Measurements from ENCODE around the gene CAMK2A.

The CAMK2A gene

GRCh38 chr5:150289551-150290390 lies at the start of gene CAMK2A:
CAMK2A (minus strand) TSS chr5:150289773; CDS start chr5:150289625, 148 bp downstream.
- no peak for DNase-seq

GRCh38 chr5:150339165-150339564 lies 49.6 kb upstream of the CAMK2A start:
- no peak for DNase-seq

- no peak for DNase-seq
These were observed 49.0 kb upstream of the CAMK2A start for GRCh38 chr5:150338546-150338945.

DNA sequence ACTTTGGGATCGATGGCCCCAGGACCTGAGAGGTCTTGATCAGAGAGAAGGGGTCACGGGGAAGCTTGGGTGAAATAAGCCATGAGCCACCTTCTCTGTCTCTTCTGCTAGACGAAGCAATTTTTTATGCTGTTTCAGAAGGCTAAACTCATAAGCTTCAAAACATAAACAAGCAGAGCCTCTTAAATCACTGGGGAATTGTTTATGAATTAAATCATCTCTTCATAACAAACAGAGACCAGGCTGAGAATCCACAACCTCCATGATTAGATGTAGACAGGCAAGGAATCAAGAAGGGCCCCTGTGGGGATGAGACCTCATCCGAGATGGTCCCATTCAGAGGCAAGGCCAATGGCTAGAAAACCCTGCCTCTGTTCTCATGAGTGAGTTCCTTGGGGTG lies 46.2 kb upstream of the CAMK2A start:
- no peak for DNase-seq

GRCh38 chr5:150333400-150333799 lies 43.8 kb upstream of the CAMK2A start:
- no peak for DNase-seq

DNA sequence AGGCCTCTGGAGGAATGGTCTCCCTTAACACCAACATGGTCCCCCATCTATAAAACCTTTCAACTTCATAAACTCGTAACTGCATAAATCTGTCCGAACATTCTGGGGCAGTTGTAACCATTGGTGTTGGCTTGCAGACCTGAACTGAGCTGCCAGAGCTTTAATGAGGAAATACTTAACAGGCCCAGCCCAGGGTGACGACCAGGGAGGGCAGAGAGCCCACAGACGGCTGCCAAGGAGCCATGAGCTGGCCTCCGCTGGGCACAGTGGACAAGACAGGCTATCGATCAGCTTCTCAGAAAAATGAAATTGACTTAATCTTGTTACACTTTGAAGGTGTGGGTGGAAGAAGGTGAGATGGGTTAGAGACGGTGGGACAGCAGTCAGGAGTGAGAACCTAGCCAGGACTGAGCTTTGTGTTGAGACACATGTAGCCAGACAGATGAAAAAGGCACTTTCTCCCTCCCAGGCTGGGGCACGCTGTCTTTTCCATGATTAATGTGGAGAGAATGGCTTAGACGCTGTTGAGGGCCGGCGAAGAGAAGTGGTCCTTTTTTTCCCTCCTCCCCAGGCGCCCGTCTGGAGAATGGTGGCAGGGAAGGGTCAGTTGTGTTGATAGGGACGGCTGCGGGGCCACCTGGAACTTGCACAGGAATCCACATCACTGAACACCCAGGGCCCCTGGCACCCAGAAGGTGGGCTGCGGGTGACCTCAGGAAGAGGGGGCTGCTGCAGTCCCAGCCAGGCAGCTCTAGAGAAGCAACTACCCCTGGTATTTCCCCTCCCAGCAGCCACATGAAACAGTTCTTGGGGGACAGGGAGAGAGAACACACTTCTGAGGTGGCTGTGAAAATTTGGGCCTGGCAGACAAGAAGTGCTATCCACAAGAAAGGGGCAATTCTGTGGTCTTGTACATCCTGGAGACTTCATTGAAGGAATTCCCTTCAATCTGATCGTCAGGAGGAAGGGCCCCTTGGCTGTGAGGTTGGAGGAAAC lies 40.6 kb upstream of the CAMK2A start:
- no peak for DNase-seq

DNA sequence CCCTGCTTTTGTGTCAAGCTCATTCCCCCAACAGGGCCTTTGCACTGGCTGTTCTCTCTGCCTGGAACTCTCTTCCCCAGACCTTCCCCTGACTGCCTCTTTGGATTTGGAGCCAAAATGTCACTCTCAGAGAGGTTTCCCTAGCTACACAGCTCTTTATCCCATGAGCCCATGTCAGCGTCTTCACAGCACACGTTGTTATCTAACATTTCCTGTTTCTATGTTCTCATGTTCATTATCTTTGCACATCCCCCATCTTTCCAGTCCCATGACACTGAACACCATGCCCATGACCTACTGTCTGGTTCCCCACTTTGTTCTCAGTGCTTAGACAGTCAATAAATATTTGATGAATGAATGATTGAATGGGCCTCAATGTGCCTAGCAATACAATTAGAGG lies 39.5 kb upstream of the CAMK2A start:
- no peak for DNase-seq

DNA sequence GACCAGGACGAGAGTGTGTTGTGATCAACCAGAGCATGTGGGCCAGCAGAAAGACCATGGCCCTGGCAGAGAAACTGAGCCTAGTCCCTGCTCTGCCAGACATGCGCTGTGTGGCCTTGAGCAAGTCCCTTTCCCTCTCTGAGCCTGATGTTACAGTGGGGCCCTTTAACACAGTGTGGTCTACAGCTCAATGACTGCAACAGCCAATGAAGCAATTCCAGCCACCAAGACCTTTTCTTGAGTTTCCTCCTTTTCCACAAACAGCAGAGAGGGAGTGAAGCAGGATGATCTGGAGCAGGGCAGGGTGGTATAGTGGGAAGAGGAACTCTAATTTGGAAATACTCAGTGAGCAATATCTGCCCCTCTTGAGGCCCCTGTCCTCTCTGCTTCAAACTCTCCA lies 38.9 kb upstream of the CAMK2A start:
- DNase-seq: no peak

GRCh38 chr5:150327139-150327538 lies 37.6 kb upstream of the CAMK2A start:
- DNase-seq: no peak

DNA sequence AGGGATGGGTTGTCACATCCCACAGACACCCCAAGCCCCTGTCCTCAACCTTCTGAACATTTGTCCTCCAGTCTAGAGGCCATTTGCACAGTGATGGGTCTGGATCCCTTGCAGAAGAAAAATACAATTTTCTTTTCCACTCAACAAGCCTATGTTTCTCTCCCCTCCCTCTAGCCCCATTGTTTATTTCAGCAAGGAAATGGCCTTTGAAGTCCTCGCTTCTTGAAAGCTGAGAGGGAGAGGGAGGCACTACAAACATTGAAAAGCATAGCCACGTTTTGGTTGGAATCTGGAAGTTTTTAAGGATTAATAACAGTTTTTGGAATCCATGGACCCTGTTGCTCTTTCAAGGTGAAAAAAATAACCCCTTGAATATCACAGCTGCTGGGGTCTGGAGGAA lies 37.1 kb upstream of the CAMK2A start:
- no peak for DNase-seq

DNA sequence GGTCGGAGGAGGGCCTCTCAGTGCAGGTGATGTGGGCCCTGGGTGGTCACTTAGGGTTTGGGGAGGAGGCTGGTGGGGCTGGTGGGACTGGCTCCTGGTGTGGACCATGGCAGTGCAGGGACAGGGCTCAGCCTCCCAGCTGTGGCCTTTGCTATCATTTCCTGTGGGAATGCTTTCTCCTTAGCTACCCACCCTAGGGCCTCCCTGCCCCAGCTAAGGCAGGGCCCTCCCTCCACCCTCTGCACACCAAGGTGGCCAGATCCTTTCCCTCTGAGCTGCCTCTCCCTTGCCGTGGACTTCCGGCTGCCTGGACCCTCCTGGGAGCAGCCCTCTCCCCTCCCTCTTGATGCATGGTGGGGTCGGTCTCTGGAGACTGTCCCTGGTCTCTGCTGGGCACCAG lies 35.9 kb upstream of the CAMK2A start:
- DNase-seq: no peak

DNA sequence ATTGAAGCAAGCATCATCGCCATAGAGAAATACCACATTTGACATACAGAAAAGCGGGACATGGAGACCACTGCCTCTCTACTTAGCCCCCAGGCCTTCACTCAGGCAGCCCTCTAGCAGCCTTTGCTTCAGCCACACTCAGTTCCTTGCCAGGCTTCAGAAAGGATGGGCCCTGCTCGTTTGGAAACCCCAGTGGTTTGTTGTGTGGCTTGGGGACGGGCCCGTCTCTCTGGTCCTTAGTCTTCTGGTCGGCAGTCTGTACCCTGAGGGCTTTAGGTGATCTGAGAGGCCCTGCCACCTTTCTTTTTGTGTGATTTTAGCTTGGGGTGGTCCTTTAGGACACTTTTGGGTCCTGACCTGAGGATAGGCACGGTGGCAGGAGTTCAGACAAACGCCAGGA lies 34.2 kb upstream of the CAMK2A start:
- DNase-seq: no peak

DNA sequence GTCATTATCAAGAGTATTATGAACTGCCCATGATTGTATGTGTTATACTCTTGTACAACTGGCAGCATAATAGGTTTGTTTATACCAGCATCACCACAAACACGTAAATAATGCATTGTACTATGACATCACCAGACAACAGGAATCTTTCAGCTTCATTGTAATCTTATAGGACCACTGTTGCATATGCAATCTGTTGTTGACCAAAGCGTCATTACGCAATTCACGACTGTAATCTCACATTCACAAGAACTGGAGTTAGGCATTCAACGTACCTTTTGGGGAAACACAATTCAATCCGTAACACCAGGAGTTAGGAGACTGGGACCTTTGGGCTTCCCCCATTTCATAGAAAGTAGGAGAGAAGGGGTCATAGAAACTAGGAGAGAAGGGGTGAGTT lies 33.5 kb upstream of the CAMK2A start:
- no peak for DNase-seq

- DNase-seq: no peak
These were observed 32.6 kb upstream of the CAMK2A start for GRCh38 chr5:150322202-150322601.

DNA sequence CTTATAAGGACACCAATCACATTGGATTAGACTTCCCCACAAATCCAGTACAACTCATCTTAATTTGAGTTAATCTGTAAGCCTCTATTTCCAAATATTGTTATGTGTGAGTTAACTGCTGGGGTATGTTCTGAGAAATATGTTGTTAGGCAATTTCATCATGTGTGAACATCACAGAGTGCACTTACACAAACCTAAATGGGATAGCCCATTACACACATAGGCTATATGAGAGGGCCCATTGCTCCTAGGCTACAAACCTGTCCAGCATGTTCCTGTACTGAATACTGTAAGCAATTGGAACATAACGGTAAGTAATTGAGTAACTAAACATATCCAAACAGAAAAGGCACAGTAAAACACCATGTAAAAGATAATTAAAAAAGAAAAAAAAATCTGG lies 32.2 kb upstream of the CAMK2A start:
- DNase-seq: no peak

GRCh38 chr5:150321211-150321610 lies 31.6 kb upstream of the CAMK2A start:
- no peak for DNase-seq

DNA sequence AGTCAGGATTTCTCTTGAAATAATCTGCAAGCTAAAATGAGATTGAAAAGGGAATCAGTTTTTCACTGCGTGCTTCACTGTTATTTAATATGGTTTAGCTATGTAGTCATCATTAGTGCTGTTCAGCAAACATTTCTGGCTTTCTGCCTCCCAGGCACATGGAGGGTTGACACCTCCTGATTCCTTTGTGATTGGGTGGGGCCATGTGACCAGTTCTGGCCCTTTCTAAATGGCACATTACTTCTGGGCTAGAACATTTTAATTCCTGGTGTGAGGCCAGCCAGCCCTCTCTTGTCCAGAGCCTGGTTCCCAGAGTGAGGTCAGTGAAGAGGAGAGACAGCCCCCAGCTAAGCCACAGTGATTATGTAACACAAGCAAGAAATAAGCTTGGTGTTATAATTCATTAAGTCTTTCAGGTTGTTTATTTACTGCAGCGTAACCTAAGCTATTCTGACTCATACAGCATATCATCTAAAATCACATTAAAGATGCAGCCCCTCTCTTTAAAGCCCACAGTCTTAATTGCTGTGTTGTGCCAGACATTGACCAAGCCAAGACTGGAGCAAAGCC lies 30.6 kb upstream of the CAMK2A start:
- DNase-seq: no peak

DNA sequence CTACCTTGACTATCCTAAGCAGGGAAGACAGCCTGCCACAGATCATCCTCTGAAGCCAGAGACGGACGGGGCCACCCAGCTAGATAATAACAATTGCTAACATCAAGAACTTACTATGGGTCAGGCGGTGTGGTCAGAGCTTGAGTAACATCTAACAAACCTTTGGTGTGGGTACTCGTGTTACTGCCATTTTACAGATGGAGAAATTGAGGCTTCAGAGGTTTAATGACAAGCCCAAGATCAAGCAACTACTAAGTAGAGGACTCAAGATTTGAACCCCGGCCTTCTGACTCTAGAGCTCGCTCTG lies 29.9 kb upstream of the CAMK2A start:
- no peak for DNase-seq

- no peak for DNase-seq
These were observed 29.3 kb upstream of the CAMK2A start for GRCh38 chr5:150318613-150319483.

GRCh38 chr5:150317048-150318003 lies 27.8 kb upstream of the CAMK2A start:
- DNase-seq: no peak

DNA sequence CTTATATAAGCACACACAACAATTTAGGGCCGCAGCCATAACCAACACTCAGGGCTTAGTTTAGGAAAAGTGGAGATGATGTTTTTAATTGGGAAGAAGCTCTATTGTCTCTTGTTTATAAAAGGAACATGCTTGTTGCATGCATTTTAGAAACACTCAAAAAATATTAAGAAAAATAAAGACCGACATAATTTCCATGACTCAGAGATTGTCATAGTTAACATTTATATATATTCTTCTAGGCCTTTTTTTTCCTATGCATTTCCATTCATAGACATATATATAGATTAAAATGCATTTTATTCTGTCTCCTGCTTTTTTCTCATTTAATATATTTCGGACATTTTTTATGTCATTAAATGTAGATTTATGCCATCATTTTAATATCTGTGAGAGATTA lies 26.7 kb upstream of the CAMK2A start:
- no peak for DNase-seq
